Stimulated activated naive B cell treated with anti-CD40 and anti-IgM and Interleukin-4, amounts not matched to agents 10 μg/mL and 1 μg/mL and 100 μg/mL, for 72 hours (primary cell): ENCODE measurements around the gene STK17B.
A peak's percentile ranks its signal among the peaks of the same experiment; 100 is the strongest.
"Not testable (repeated sequence)": the region's sequence is repeated elsewhere in the genome, so short reads cannot be mapped to it uniquely, and the experiment has no call there.

ENCODE experiments used
- ATAC-seq, 2 donors: fragments of 150-1000 bp; cut with Tn5 transposase; replicated peaks; 2 replicates each; pipeline ENCODE4 v1.10.0; 2021; ENCODE audit warnings: moderate library complexity in 1 of 2
- DNase-seq: peaks from one replicate; pipeline ENCODE4 v3.0.0; 2021
- H3K27ac Mint-ChIP-seq: one replicate; pipeline ENCODE4 v1.8.0; 2022; ENCODE audit warnings: mild to moderate bottlenecking, mixed read lengths
- H3K27me3 Mint-ChIP-seq, 2 donors: one replicate each; pipeline ENCODE4 v1.8.0; 2022; ENCODE audit warnings: mixed read lengths in 2 of 2
- H3K36me3 Mint-ChIP-seq, 2 donors: one replicate each; pipeline ENCODE4 v1.8.0; 2022; ENCODE audit warnings: mixed read lengths in 2 of 2, mild to moderate bottlenecking in 1 of 2
- H3K4me1 Mint-ChIP-seq, 2 donors: one replicate each; pipeline ENCODE4 v1.8.0; 2022; ENCODE audit warnings: mixed read lengths in 2 of 2, mild to moderate bottlenecking in 1 of 2
- H3K4me3 Mint-ChIP-seq, 2 donors: one replicate each; pipeline ENCODE4 v1.8.0; 2022; ENCODE audit warnings: mild to moderate bottlenecking in 2 of 2, mixed read lengths in 2 of 2, moderate library complexity in 1 of 2
- H3K9me3 Mint-ChIP-seq, 2 donors: one replicate each; pipeline ENCODE4 v1.8.0; 2022; ENCODE audit warnings: mixed read lengths in 2 of 2, mild to moderate bottlenecking in 1 of 2

The STK17B gene

DNA sequence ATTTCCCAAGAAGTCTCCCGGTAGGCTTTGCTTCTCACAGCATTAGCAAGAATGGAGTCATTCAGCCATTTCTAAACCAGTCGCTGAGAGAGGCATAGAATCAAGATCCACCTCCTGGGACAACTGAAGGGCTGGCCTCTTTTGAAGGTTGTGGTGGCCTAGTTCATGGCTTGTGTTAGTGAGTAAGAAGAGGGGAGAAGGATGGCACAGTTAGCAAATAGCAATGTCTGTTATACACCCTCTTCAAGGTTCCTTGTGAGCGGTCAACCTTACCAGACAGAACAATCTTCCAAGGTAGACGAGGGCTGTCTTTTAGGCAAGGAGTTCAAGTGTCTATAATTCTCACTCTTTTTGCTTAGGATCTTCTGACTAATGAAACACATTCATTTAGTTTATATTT, 67.3 kb downstream of the STK17B start:
- no peak for DNase-seq
- peaks cover 61 to 89% of the 10 kb centered on the region in 2 donors for H3K4me1 Mint-ChIP-seq
- ATAC-seq: no peak
- peaks cover 0 to 8% of the 10 kb centered on the region in 2 donors for H3K9me3 Mint-ChIP-seq
- H3K27me3 Mint-ChIP-seq: no peaks in the 10 kb centered on the region
- peaks cover 18 to 20% of the 10 kb centered on the region in 2 donors for H3K36me3 Mint-ChIP-seq
- H3K27ac Mint-ChIP-seq: peak overlapping the region; percentile 91
- H3K4me3 Mint-ChIP-seq: peak overlapping the region in 1 of 2 donors; percentile 55

DNA sequence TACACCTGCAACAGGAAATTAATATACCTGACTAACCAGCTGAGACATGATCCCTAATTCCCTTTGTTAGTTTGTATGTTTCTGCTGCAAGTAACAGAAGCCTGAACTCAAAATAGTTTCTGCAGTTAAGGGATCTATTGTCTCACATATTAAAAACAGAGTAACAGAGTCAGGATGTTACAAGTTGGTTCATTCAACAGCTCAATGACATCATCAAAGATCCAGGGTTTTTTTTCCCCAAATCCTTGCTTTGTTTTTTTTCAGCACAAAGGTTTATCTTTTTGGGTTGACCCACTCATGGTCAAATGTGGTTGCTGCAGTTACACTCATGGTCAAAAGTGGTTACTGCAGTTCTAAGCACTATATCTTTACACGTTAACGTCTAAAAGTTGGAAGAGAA, 67.8 kb downstream of the STK17B start:
- no peak for ATAC-seq
- peaks cover 62 to 89% of the 10 kb centered on the region in 2 donors for H3K4me1 Mint-ChIP-seq
- no peaks in the 10 kb centered on the region for H3K27me3 Mint-ChIP-seq
- peaks cover 0 to 10% of the 10 kb centered on the region in 2 donors for H3K9me3 Mint-ChIP-seq
- H3K4me3 Mint-ChIP-seq: peak overlapping the region in 1 of 2 donors; percentile 55
- peaks cover 22 to 25% of the 10 kb centered on the region in 2 donors for H3K36me3 Mint-ChIP-seq
- no peak for DNase-seq
- H3K27ac Mint-ChIP-seq: peak overlapping the region; percentile 91

DNA sequence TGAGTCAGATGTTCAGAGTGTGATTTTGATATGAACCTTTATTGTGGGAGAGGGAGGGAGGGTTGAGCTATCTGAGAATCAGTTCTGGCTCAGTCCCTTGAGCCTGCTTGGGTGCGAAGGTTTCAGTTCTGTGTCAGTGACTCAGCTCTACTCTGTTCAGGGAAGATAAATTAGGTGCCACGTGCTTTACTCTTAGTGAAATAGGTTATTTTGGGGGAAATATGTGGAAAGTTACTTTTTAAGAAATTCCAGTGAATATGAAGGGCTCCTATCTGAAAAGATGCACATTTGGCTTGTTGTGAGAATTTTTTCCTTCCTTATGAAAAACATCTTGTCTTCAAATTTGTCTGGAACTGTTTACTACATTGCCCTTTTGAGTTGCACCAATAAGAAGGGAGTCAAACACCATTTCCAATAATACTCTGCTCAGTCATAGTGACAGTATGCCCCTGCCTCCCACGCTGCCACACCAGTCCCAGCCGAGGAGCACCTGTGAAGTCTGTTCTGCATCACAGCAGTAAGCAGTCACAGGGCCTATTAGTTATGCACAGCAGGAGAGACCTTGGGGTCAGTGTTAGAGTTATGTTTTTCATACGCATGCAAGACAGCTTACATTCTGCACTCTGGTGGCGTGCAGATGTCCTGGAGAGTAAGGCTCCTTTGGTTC, 69.9 kb downstream of the STK17B start:
- DNase-seq (peak; percentile 90), ATAC-seq (peak; percentile 97)
- Mint-ChIP-seq H3K27ac (peak overlapping the region; percentile 91), H3K4me1 (peaks cover 54 to 80% of the 10 kb centered on the region in 2 donors), H3K27me3 (no peaks in the 10 kb centered on the region), H3K36me3 (peaks cover 15 to 19% of the 10 kb centered on the region in 2 donors), H3K4me3 (peak overlapping the region; percentile 15 to 65), H3K9me3 (peaks cover 0 to 5% of the 10 kb centered on the region in 2 donors)

DNA sequence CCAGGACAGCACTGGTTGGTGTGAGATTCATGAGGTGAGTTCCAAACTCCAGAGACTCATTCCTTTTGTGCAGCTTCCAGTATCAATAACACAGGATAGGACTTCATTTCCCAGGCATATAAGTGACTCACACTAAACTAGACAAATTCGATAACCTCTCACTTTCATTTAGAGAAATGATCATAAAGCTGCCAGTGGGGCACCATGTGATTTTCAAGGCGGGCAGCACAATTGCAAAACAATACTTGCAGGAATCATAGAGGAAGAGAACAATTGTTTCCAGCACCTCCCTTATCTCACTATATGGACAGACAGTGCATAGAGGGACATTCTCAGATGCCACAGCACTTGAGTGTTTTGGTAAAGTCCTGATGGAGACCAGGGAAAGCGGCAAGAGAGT, 71.5 kb downstream of the STK17B start:
- Mint-ChIP-seq H3K9me3 (peaks cover 0 to 7% of the 10 kb centered on the region in 2 donors), H3K27me3 (no peaks in the 10 kb centered on the region), H3K36me3 (peaks cover 15 to 18% of the 10 kb centered on the region in 2 donors), H3K4me3 (peak overlapping the region; percentile 51 to 56), H3K4me1 (peaks cover 51 to 68% of the 10 kb centered on the region in 2 donors), H3K27ac (peak overlapping the region; percentile 89)
- no peak for DNase-seq
- ATAC-seq: no peak

DNA sequence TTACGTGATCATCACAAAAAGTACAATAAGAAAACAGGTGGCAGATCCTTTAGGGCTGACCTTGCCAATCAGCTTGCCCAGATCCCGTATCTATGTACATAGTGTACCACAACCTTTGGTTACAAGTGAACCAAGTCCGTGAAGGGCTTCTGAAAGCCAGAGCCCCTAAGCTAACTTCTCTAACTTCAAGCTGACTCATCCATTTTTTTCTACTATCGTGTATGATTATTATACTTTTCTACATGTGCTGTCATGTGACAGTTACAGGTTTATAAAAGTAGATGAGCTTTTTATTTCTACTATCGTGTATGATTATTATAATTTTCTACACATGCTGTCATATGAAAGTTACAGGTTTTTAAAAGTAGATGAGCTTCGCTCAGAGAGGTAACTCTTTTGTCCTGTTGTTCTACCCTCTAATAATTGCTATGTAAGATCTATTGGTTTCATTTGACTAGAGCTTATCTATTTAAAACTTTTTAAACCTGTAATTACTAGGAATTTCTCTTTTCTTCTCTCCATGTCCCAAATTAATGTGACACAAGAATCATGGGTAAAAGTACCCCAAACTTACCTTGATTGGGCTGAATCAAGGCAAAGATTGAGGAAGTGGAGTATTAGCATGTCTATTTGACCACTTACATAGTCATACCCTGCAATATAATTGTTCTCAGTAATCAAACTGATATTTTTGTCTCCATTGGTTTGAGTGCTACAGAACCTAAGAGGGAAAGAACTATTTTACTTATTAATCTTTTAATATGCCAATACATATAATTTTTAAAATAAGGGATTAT, 73.3 kb downstream of the STK17B start:
- no peak overlapping the region for H3K4me3 Mint-ChIP-seq
- no peak for ATAC-seq
- H3K36me3 Mint-ChIP-seq: peaks cover 20 to 24% of the 10 kb centered on the region in 2 donors

DNA sequence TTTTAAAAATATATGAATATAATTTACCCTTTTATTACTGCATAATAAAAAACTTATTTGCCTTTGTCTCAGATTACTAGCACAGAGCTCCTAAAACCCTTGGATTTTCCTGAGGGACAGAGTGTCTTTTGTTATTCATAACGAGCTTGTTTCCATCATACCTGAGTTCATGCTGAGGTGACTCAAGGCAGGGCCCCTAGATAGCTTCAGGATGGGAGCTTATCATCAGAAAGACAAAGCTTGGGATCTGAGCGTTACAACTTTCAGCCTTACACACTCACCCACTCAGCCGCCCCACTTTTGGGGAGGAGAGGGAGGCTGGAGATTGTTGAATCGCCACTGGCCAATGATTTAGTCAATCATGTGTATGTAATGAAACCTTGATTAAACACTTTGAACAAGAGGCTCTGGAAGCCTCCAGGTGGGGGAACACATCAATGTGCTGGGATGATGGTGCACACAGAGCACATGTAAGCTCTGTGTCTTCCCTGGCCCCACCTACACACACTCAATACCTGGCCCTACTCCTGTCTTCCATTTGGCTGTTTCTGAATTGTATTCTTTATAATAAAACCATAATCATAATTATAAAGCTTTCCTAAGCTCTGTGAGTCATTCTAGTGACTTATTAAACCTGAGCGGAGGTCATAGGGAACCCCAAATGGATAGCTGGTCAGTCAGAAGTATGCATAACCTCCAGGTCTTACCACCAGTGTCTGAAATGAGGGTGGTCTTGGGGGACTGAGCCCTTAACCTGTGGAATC, 74.2 kb downstream of the STK17B start:
- Mint-ChIP-seq H3K36me3 (peaks cover 19 to 25% of the 10 kb centered on the region in 2 donors), H3K9me3 (peaks cover 0 to 16% of the 10 kb centered on the region in 2 donors), H3K4me3 (no peak overlapping the region), H3K27ac (no peak overlapping the region), H3K4me1 (peaks cover 31 to 43% of the 10 kb centered on the region in 2 donors), H3K27me3 (no peaks in the 10 kb centered on the region)
- DNase-seq (no peak), ATAC-seq (no peak)

More for the DNA sequence above, 73.3 kb downstream of the STK17B start:
- Mint-ChIP-seq H3K27ac (peak overlapping the region; percentile 20), H3K27me3 (no peaks in the 10 kb centered on the region), H3K9me3 (peaks cover 0 to 16% of the 10 kb centered on the region in 2 donors), H3K4me1 (peaks cover 40 to 52% of the 10 kb centered on the region in 2 donors)
- no peak for DNase-seq

DNA sequence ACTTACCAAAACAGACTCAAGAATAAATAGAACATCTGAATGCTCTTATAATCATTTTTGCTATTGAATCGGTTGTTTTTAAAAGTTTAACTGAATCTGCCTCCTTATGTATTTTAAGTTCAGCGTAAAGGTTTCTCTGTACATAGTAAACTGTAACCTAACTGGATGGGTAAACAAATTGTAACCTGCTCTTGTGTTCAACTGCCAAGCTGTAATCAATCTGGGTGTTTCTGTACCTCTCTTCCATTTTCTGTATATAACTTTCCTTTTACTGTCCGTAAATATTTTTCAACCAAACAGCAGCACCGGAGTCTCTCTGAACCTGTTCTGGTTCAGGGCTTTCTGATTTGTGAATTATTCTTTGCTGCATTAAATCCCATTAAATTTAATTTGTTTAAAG, 75.1 kb downstream of the STK17B start:
- H3K9me3 Mint-ChIP-seq: peaks cover 0 to 19% of the 10 kb centered on the region in 2 donors
- no peak overlapping the region for H3K27ac Mint-ChIP-seq
- peaks cover 24 to 34% of the 10 kb centered on the region in 2 donors for H3K4me1 Mint-ChIP-seq
- no peaks in the 10 kb centered on the region for H3K27me3 Mint-ChIP-seq
- DNase-seq (no peak), ATAC-seq (no peak)
- H3K4me3 Mint-ChIP-seq: no peak overlapping the region
- H3K36me3 Mint-ChIP-seq: peaks cover 19 to 28% of the 10 kb centered on the region in 2 donors

DNA sequence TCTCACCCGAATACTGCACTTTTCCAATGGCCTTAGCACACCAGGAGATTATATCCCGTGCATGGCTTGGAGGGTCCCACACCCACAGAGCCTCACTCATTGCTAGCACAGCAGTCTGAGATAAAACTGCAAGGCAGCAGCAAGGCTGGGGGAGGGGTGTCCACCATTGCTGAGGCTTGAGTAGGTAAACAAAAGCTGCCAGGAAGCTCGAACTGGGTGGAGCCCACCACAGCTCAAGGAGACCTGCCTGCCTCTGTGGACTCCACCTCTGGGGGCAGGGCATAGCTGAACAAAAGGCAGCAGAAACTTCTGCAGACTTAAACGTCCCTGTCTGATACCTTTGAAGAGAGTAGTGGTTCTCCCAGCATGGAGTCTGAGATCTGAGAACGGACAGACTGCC, 81.9 kb downstream of the STK17B start:
- ATAC-seq, DNase-seq: not testable (repeated sequence)

DNA sequence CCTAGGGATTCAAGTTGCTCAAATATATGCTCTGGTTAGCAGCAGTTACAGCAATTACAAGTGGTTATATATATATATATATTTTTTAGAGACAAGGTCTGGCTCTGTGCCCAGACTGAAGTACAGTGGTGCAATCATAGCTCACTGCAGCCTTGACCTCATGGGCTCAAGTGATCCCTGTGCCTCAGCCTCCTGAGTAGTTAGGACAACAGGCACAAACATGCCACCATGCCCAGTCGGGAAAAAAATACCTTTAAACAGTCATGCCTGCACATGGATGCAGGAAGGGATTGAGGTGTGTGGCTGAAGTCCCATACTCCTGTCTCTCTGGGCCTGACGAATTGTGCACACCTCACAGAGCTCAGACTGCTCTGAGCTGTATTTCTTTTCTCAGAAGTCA, 83.2 kb downstream of the STK17B start:
- ATAC-seq: no peak
- H3K27ac Mint-ChIP-seq: no peak overlapping the region
- no peaks in the 10 kb centered on the region for H3K27me3 Mint-ChIP-seq
- no peak for DNase-seq
- H3K4me1 Mint-ChIP-seq: peaks cover 5 to 10% of the 10 kb centered on the region in 2 donors
- no peak overlapping the region for H3K4me3 Mint-ChIP-seq
- H3K9me3 Mint-ChIP-seq: peaks cover 15 to 16% of the 10 kb centered on the region in 2 donors
- H3K36me3 Mint-ChIP-seq: peaks cover 37 to 40% of the 10 kb centered on the region in 2 donors

More for the DNA sequence above, 81.9 kb downstream of the STK17B start:
- H3K4me1 Mint-ChIP-seq, H3K27me3 Mint-ChIP-seq, H3K27ac Mint-ChIP-seq, H3K4me3 Mint-ChIP-seq: not testable (repeated sequence)
- peaks cover 8 to 18% of the 10 kb centered on the region in 2 donors for H3K9me3 Mint-ChIP-seq
- peaks cover 26 to 34% of the 10 kb centered on the region in 2 donors for H3K36me3 Mint-ChIP-seq

DNA sequence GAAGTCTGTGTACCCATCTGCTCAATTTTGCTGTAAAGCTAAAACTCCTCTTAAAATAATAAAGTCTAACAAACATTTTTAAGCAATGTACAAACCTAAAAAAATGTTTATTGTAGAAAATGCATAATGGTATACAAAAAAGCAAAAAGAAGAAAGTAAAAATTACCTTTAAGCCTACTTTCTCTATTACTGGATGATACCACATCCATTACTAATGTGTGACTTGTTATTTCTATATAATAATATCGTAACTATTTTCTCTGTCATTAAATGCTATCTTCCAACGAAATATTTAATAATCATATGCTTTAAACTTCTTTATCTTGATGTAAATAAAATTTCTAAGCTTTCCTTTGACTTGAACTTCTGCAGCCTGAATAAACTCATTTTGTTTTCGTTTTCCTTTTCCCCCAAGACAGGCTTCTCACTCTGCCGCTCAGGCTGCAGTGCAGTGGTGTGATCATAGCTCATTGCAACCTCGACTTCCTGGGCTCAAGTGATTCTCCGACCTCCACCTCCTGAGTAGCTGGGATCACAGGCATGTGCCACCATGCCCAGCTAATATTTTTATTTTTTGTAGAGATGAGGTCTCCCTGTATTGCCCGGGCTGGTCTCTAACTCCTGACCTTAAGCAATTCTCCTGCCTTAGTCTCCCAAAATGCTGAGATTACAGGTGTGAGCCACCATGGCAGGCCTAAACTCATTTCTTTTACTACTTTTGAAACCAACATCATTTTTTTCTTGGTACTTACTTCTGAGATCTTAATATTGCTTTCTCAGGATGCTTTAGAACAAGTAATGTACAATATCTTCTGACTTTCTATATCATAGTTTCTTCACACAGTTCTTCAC, 84.6 kb downstream of the STK17B start:
- peaks cover 49 to 50% of the 10 kb centered on the region in 2 donors for H3K36me3 Mint-ChIP-seq
- no peaks in the 10 kb centered on the region for H3K27me3 Mint-ChIP-seq
- DNase-seq (no peak), ATAC-seq (no peak)
- H3K9me3 Mint-ChIP-seq: peaks cover 21 to 29% of the 10 kb centered on the region in 2 donors
- no peak overlapping the region for H3K4me3 Mint-ChIP-seq
- no peak overlapping the region for H3K27ac Mint-ChIP-seq
- H3K4me1 Mint-ChIP-seq: peaks cover 9 to 18% of the 10 kb centered on the region in 2 donors

DNA sequence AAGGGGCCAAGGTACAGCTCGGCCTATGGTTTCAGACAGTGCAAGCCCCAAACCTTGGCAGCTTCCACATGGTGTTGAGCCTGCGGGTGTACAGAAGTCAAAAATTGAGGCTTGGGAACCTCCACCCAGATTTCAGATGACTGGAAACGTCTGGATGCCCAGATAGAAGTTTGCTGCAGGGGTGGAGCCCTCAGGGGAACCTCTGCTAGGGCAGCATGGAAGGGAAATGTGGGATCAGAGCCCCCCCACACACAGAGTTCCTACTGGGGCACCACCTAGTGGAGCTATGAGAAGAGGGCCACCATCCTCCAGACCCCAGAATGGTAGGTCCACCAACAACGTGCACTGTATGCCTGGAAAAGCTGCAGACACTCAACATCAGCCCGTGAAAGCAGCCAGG, 87.8 kb downstream of the STK17B start:
- Mint-ChIP-seq H3K36me3 (peaks cover 39 to 41% of the 10 kb centered on the region in 2 donors), H3K27me3 (no peaks in the 10 kb centered on the region), H3K4me1 (peaks cover 13 to 34% of the 10 kb centered on the region in 2 donors), H3K4me3 (no peak overlapping the region), H3K9me3 (peaks cover 19 to 24% of the 10 kb centered on the region in 2 donors), H3K27ac (no peak overlapping the region)
- DNase-seq (no peak), ATAC-seq (no peak)
